GM21723 (cell line): ENCODE data around the gene TMTC2.
A peak's percentile ranks its signal among the peaks of the same experiment; 100 is the strongest.

Experiments used
- ATAC-seq: cut with Tn5 transposase; IDR thresholded peaks from one replicate; pipeline ENCODE4 v1.9.1; 2021; ENCODE audit warnings: mild to moderate bottlenecking, moderate library complexity; ENCODE audit not compliant: unreplicated experiment

Gene TMTC2

GRCh38 chr12:82675246-82675645 is 11.5 kb upstream of the TMTC2 start:
- ATAC-seq: no peak

- ATAC-seq: no peak
These were observed 4.4 kb upstream of the TMTC2 start for GRCh38 chr12:82682326-82682725.

- no peak for ATAC-seq
These were observed 3.9 kb upstream of the TMTC2 start for GRCh38 chr12:82682851-82683261.

GRCh38 chr12:82685790-82686167 is 927 bp upstream of the TMTC2 start:
- ATAC-seq: peak; percentile 64

GRCh38 chr12:82687021-82688011 is 610 bp downstream of the TMTC2 start:
- peak; percentile 54 for ATAC-seq

- ATAC-seq: no peak
These were observed 1.4 kb downstream of the TMTC2 start for GRCh38 chr12:82688035-82688501.

GRCh38 chr12:82688596-82688995 is 1.9 kb downstream of the TMTC2 start:
- no peak for ATAC-seq

GRCh38 chr12:82690006-82690405 is 3.3 kb downstream of the TMTC2 start:
- ATAC-seq: no peak

- ATAC-seq: no peak
These were observed 4.8 kb downstream of the TMTC2 start for GRCh38 chr12:82691513-82691912.

GRCh38 chr12:82694276-82694675 is 7.6 kb downstream of the TMTC2 start:
- no peak for ATAC-seq

GRCh38 chr12:82694970-82695369 is 8.3 kb downstream of the TMTC2 start:
- no peak for ATAC-seq

- no peak for ATAC-seq
These were observed 8.8 kb downstream of the TMTC2 start for GRCh38 chr12:82695531-82695930.

GRCh38 chr12:82696543-82696942 is 9.8 kb downstream of the TMTC2 start:
- ATAC-seq: no peak

GRCh38 chr12:82698708-82699564 is 12.2 kb downstream of the TMTC2 start:
- no peak for ATAC-seq

GRCh38 chr12:82705774-82706173 is 19.1 kb downstream of the TMTC2 start:
- no peak for ATAC-seq

GRCh38 chr12:82708061-82708879 is 21.6 kb downstream of the TMTC2 start:
- ATAC-seq: no peak

GRCh38 chr12:82709794-82710355 is 23.2 kb downstream of the TMTC2 start:
- no peak for ATAC-seq

GRCh38 chr12:82710741-82711140 is 24.0 kb downstream of the TMTC2 start:
- no peak for ATAC-seq

- ATAC-seq: no peak
These were observed 27.7 kb downstream of the TMTC2 start for GRCh38 chr12:82714427-82714826.

GRCh38 chr12:82721726-82722125 is 35.0 kb downstream of the TMTC2 start:
- no peak for ATAC-seq
